Liver (tissue), 9 donors: ENCODE data around the gene MELTF. TPM values are rescaled to one million over a fixed set of nuclear protein-coding genes. Genes with fewer than 3 reads are reported as not detected.

Experiments used
- DNase-seq: peaks from one replicate; pipeline ENCODE4 v3.0.0-alpha.2; 2017; ENCODE audit warnings: low spot score
- H3K27ac ChIP-seq, 2 donors: one replicate each; pipeline ENCODE4 v1.7.0; 2013; ENCODE audit warnings: inconsistent platforms in 2 of 2, low read length in 2 of 2, control low read depth in 1 of 2, low read depth in 1 of 2, mild to moderate bottlenecking in 1 of 2
- H3K27me3 ChIP-seq, 4 donors: one replicate each; pipeline versions ENCODE4 v1.6.1 to v1.7.0; 2013; ENCODE audit warnings: low read length in 3 of 4, inconsistent platforms in 1 of 4, mild to moderate bottlenecking in 1 of 4, moderate library complexity in 1 of 4; ENCODE audit not compliant: control insufficient read depth in 4 of 4, insufficient read depth in 4 of 4
- H3K36me3 ChIP-seq, 4 donors: one replicate each; pipeline versions ENCODE4 v1.6.1 to v1.7.0; 2013; ENCODE audit warnings: low read length in 3 of 4, mild to moderate bottlenecking in 3 of 4, low read depth in 1 of 4, moderate library complexity in 1 of 4; ENCODE audit not compliant: control insufficient read depth in 4 of 4, insufficient read depth in 3 of 4
- H3K4me1 ChIP-seq, 4 donors: one replicate each; pipeline versions ENCODE4 v1.6.1 to v1.7.0; 2013; ENCODE audit warnings: low read length in 3 of 4, mild to moderate bottlenecking in 3 of 4, moderate library complexity in 1 of 4; ENCODE audit not compliant: control insufficient read depth in 4 of 4, insufficient read depth in 4 of 4
- H3K4me3 ChIP-seq, 3 donors: one replicate each; pipeline versions ENCODE4 v1.6.1 to v1.7.0; 2013; ENCODE audit warnings: low read length in 3 of 3, control low read depth in 1 of 3, low read depth in 1 of 3, mild to moderate bottlenecking in 1 of 3
- H3K9ac ChIP-seq, 2 donors: one replicate each; pipeline ENCODE4 v1.7.0; 2013; ENCODE audit warnings: low read length in 2 of 2, mild to moderate bottlenecking in 2 of 2, moderate library complexity in 2 of 2, control low read depth in 1 of 2, low read depth in 1 of 2
- H3K9me3 ChIP-seq, 4 donors: one replicate each; pipeline versions ENCODE4 v1.6.1 to v1.7.0; 2013; ENCODE audit warnings: low read length in 3 of 4; ENCODE audit not compliant: control insufficient read depth in 4 of 4
- FOXA1 ChIP-seq: IDR thresholded peaks from 2 replicates; pipeline ENCODE4 v1.6.1; 2016; ENCODE audit warnings: antibody characterized with exemption
- FOXA2 ChIP-seq: IDR thresholded peaks from 2 replicates; pipeline ENCODE4 v1.6.1; 2016; ENCODE audit warnings: antibody characterized with exemption
- GABPA ChIP-seq, 2 donors: IDR thresholded peaks in 1 of 2; conservative IDR thresholded peaks in 1 of 2; 2 replicates each; pipeline ENCODE4 v1.6.1; 2016; ENCODE audit warnings: antibody characterized with exemption in 2 of 2, mild to moderate bottlenecking in 1 of 2, moderate library complexity in 1 of 2
- HNF4A ChIP-seq, 2 donors: conservative IDR thresholded peaks; 2 replicates each; pipeline ENCODE4 v1.6.1; 2016; ENCODE audit warnings: antibody characterized with exemption in 2 of 2, mild to moderate bottlenecking in 2 of 2
- HNF4G ChIP-seq: IDR thresholded peaks from 2 replicates; pipeline ENCODE4 v1.6.1; 2016; ENCODE audit warnings: antibody characterized with exemption
- JUND ChIP-seq, 2 donors: IDR thresholded peaks; 2 replicates each; pipeline ENCODE4 v1.6.1; 2016; ENCODE audit warnings: antibody characterized with exemption in 2 of 2
- NR2F2 ChIP-seq: IDR thresholded peaks from 2 replicates; pipeline ENCODE4 v1.6.1; 2016; ENCODE audit warnings: antibody characterized with exemption
- RAD21 ChIP-seq, 2 donors: IDR thresholded peaks; 2 replicates each; pipeline ENCODE4 v1.6.1; 2016; ENCODE audit warnings: antibody characterized with exemption in 2 of 2, mild to moderate bottlenecking in 2 of 2
- RXRA ChIP-seq, 2 donors: IDR thresholded peaks; 2 replicates each; pipeline ENCODE4 v1.6.1; 2017 to 2018; ENCODE audit warnings: antibody characterized with exemption in 2 of 2, mild to moderate bottlenecking in 1 of 2
- SP1 ChIP-seq: IDR thresholded peaks from 2 replicates; pipeline ENCODE4 v1.6.1; 2018; ENCODE audit warnings: antibody characterized with exemption, mild to moderate bottlenecking
- TAF1 ChIP-seq: conservative IDR thresholded peaks from 2 replicates; pipeline ENCODE4 v1.6.1; 2016; ENCODE audit warnings: antibody characterized with exemption, mild to moderate bottlenecking
- YY1 ChIP-seq: IDR thresholded peaks from 2 replicates; pipeline ENCODE4 v1.6.1; 2016; ENCODE audit warnings: antibody characterized with exemption, mild to moderate bottlenecking
- WGBS: extraction: QIAGEN DNeasy Blood & Tissue Kit; methylation state at CpG from one replicate; pipeline ENCODE4 v1.1.7; 2013; 5-methylcytosine and 5-hydroxymethylcytosine counted together
- polyA plus RNA-seq, 2 donors: library from polyadenylated mRNA; stranded (reverse) in 1 of 2; unstranded in 1 of 2; fragments of 200-250 nt in 1 of 2; fragments of >200 nt in 1 of 2; fragmentation: Nextera tagmentation in 1 of 2; extraction: Ambion mirVana in 1 of 2; gene quantifications; one replicate each; pipeline versions ENCODE4 v1.2.1 to v1.2.3, GENCODE V29; 2013 to 2015
- total RNA-seq, 2 donors: library from RNA; depleted of rRNA; stranded (reverse); fragments of >200 nt; gene quantifications; one replicate each; pipeline ENCODE4 v1.2.3, GENCODE V29; 2014
- TF ChIP-seq, protein P1 (sequence below): IDR thresholded peaks from 2 replicates; pipeline ENCODE4 v1.6.1; 2016; ENCODE audit warnings: antibody characterized with exemption
- TF ChIP-seq, protein P2 (sequence below): IDR thresholded peaks from 2 replicates; pipeline ENCODE4 v1.6.1; 2016; ENCODE audit warnings: antibody characterized with exemption
- TF ChIP-seq, protein P3 (sequence below): fragments of 150-350 bp; IDR thresholded peaks from 2 replicates; pipeline ENCODE4 v1.5.1; 2017; ENCODE audit warnings: improper control_type of control experiment, low read depth, low read length; ENCODE audit not compliant: missing input control
- TF ChIP-seq, protein P4 (sequence below): IDR thresholded peaks from 2 replicates; pipeline ENCODE4 v1.6.1; 2016; ENCODE audit warnings: antibody characterized with exemption
- TF ChIP-seq, protein P5 (sequence below): IDR thresholded peaks from 2 replicates; pipeline ENCODE4 v1.6.1; 2016; ENCODE audit warnings: antibody characterized with exemption, mild to moderate bottlenecking
- donor health status: healthy.
- donor health status: healthy.
- donor health status: healthy.
- donor health status: healthy.
- donor health status: healthy.

MELTF gene
- total and polyA plus RNA-seq, 4 donors, result 0.14 to 1.2 (median 1.0) TPM

DNA sequence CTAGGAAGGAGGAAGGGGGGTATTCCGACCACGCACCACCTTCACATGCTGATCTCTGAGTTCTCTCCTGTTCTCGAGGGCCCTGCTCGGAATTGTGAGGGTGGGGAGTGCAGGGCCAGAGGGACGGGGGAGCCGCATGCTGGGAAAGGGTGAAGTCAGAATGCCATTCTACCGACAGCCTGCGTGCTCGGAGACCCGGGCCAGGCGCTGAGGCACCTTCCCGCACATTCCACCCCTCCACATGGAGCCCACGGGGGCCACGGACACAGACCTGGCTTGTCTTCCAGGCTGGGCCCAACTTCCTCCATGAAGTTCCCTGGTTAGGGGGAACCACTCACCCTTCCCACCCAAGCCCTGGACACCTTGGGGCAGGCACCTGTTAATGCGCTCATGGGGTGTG lies 32.3 kb downstream of the MELTF start:
- Histone ChIP-seq H3K36me3 (no peaks in the 10 kb centered on the region), H3K27me3 (no peaks in the 10 kb centered on the region), H3K4me1 (peaks cover 0 to under 1% (median 0%) of the 10 kb centered on the region in 4 donors), H3K27ac (no peak overlapping the region), H3K4me3 (no peak overlapping the region), H3K9ac (no peak overlapping the region), H3K9me3 (no peaks in the 10 kb centered on the region)
- no peak for TF ChIP-seq RAD21 (IDR thresholded peaks at IDR 0.05)
- no peak for TF ChIP-seq NR2F2
- TF ChIP-seq FOXA1, result no peak
- TF ChIP-seq, protein P1, sequence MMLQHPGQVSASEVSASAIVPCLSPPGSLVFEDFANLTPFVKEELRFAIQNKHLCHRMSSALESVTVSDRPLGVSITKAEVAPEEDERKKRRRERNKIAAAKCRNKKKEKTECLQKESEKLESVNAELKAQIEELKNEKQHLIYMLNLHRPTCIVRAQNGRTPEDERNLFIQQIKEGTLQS, result no peak
- TF ChIP-seq, protein P2, sequence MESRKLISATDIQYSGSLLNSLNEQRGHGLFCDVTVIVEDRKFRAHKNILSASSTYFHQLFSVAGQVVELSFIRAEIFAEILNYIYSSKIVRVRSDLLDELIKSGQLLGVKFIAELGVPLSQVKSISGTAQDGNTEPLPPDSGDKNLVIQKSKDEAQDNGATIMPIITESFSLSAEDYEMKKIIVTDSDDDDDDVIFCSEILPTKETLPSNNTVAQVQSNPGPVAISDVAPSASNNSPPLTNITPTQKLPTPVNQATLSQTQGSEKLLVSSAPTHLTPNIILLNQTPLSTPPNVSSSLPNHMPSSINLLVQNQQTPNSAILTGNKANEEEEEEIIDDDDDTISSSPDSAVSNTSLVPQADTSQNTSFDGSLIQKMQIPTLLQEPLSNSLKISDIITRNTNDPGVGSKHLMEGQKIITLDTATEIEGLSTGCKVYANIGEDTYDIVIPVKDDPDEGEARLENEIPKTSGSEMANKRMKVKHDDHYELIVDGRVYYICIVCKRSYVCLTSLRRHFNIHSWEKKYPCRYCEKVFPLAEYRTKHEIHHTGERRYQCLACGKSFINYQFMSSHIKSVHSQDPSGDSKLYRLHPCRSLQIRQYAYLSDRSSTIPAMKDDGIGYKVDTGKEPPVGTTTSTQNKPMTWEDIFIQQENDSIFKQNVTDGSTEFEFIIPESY, result no peak
- TF ChIP-seq HNF4A (conservative IDR thresholded peaks at IDR 0.05), result no peak
- no peak for TF ChIP-seq YY1
- no peak for TF ChIP-seq SP1
- TF ChIP-seq TAF1, result no peak
- TF ChIP-seq GABPA (IDR thresholded peaks at IDR 0.05 in 1 of 2, conservative IDR thresholded peaks at IDR 0.05 in 1 of 2), result no peak
- TF ChIP-seq, protein P3, sequence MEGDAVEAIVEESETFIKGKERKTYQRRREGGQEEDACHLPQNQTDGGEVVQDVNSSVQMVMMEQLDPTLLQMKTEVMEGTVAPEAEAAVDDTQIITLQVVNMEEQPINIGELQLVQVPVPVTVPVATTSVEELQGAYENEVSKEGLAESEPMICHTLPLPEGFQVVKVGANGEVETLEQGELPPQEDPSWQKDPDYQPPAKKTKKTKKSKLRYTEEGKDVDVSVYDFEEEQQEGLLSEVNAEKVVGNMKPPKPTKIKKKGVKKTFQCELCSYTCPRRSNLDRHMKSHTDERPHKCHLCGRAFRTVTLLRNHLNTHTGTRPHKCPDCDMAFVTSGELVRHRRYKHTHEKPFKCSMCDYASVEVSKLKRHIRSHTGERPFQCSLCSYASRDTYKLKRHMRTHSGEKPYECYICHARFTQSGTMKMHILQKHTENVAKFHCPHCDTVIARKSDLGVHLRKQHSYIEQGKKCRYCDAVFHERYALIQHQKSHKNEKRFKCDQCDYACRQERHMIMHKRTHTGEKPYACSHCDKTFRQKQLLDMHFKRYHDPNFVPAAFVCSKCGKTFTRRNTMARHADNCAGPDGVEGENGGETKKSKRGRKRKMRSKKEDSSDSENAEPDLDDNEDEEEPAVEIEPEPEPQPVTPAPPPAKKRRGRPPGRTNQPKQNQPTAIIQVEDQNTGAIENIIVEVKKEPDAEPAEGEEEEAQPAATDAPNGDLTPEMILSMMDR, result no peak
- TF ChIP-seq RXRA (IDR thresholded peaks at IDR 0.05), result no peak
- TF ChIP-seq, protein P4, sequence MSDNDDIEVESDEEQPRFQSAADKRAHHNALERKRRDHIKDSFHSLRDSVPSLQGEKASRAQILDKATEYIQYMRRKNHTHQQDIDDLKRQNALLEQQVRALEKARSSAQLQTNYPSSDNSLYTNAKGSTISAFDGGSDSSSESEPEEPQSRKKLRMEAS, result no peak
- no peak for TF ChIP-seq HNF4G
- TF ChIP-seq JUND (IDR thresholded peaks at IDR 0.05), result no peak
- TF ChIP-seq FOXA2, result no peak
- TF ChIP-seq, protein P5, sequence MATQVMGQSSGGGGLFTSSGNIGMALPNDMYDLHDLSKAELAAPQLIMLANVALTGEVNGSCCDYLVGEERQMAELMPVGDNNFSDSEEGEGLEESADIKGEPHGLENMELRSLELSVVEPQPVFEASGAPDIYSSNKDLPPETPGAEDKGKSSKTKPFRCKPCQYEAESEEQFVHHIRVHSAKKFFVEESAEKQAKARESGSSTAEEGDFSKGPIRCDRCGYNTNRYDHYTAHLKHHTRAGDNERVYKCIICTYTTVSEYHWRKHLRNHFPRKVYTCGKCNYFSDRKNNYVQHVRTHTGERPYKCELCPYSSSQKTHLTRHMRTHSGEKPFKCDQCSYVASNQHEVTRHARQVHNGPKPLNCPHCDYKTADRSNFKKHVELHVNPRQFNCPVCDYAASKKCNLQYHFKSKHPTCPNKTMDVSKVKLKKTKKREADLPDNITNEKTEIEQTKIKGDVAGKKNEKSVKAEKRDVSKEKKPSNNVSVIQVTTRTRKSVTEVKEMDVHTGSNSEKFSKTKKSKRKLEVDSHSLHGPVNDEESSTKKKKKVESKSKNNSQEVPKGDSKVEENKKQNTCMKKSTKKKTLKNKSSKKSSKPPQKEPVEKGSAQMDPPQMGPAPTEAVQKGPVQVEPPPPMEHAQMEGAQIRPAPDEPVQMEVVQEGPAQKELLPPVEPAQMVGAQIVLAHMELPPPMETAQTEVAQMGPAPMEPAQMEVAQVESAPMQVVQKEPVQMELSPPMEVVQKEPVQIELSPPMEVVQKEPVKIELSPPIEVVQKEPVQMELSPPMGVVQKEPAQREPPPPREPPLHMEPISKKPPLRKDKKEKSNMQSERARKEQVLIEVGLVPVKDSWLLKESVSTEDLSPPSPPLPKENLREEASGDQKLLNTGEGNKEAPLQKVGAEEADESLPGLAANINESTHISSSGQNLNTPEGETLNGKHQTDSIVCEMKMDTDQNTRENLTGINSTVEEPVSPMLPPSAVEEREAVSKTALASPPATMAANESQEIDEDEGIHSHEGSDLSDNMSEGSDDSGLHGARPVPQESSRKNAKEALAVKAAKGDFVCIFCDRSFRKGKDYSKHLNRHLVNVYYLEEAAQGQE, result no peak
- no peak for DNase-seq
- 95% methylated on average over 15 of the region's 15 CpGs for WGBS
